ENCODE measurements around the gene PHF12.

The PHF12 gene

GRCh38 chr17:28956112-28956511, 4.8 kb upstream of the PHF12 start:
- H3K4me3 ChIP-seq: no peak overlapping the region
- DNase-seq (ENCODE audit: low spot score): no peak
- no peak overlapping the region for H3K27ac ChIP-seq
- TF ChIP-seq, protein P1, sequence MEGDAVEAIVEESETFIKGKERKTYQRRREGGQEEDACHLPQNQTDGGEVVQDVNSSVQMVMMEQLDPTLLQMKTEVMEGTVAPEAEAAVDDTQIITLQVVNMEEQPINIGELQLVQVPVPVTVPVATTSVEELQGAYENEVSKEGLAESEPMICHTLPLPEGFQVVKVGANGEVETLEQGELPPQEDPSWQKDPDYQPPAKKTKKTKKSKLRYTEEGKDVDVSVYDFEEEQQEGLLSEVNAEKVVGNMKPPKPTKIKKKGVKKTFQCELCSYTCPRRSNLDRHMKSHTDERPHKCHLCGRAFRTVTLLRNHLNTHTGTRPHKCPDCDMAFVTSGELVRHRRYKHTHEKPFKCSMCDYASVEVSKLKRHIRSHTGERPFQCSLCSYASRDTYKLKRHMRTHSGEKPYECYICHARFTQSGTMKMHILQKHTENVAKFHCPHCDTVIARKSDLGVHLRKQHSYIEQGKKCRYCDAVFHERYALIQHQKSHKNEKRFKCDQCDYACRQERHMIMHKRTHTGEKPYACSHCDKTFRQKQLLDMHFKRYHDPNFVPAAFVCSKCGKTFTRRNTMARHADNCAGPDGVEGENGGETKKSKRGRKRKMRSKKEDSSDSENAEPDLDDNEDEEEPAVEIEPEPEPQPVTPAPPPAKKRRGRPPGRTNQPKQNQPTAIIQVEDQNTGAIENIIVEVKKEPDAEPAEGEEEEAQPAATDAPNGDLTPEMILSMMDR (IDR thresholded peaks at IDR 0.05): no peak

DNA sequence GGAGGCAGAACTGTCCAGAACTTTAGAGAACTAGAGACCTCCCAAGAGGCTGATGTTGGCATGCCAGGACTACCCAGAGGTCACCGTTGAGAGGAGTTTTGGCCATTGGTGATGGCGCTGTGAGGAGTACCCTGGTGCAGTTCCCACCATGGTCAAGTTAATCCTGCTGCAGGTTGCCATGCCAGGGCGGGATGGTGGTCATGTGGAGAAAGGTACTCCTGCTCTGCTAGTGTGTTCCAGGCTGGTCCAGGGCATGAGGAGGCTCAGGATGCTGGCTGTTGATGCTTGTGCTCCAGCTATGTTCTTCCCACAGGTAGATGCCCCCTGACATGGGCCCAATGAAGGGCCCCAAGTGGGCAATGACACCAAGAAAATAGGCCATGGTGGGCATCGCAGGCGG, 4.1 kb upstream of the PHF12 start:
- TF ChIP-seq, protein P1 (IDR thresholded peaks at IDR 0.05): no peak
- H3K4me3 ChIP-seq: no peak overlapping the region
- no peak for DNase-seq (ENCODE audit: low spot score)
- H3K27ac ChIP-seq: no peak overlapping the region

- no peak for DNase-seq (ENCODE audit: low spot score)
- TF ChIP-seq, protein P1 (IDR thresholded peaks at IDR 0.05): no peak
- H3K4me3 ChIP-seq: no peak overlapping the region
- no peak overlapping the region for H3K27ac ChIP-seq
Observed at GRCh38 chr17:28954886-28955285, 3.6 kb upstream of the PHF12 start.

DNA sequence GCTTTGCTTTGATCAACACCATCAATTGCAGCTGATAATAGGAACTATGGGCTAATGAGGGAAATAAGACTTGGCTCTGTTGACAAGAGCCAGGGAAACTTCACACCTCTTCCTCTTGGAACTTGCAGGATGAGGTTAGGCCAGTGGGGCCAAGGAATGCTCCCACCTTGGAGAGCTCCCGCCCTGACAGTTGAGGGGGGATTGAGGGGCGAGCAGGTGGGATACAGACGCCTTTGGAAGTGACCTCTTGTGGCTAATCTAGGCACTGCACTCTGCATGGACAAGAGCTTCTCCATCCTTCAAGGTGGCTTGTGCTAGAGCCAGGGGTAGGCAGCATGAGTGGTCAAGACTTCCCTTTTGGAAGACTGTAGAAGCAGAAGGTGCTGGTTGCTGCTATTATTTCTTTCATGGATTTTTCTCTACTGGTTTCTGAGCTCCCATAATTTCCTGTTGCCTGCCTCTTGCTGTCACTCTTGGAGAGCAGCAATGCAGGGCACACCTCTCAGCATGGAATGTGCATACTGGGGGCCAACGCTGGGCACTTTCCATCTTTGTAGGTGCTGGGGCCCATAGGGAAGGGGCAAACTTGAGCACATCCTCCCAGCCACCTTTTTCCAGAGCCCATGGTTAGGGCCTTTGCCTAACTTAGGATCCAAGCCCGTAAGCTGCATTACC, 2.3 kb upstream of the PHF12 start:
- no peak overlapping the region for H3K4me3 ChIP-seq
- no peak for DNase-seq (ENCODE audit: low spot score)
- no peak overlapping the region for H3K27ac ChIP-seq
- TF ChIP-seq, protein P1 (IDR thresholded peaks at IDR 0.05): peak; percentile 46

GRCh38 chr17:28951991-28952975, 965 bp upstream of the PHF12 start:
- peak; percentile 99 for DNase-seq (ENCODE audit: low spot score)
- peak overlapping the region; percentile 98 to 99 for H3K27ac ChIP-seq
- TF ChIP-seq, protein P1 (IDR thresholded peaks at IDR 0.05): no peak
- peak overlapping the region; percentile 75 for H3K4me3 ChIP-seq

DNA sequence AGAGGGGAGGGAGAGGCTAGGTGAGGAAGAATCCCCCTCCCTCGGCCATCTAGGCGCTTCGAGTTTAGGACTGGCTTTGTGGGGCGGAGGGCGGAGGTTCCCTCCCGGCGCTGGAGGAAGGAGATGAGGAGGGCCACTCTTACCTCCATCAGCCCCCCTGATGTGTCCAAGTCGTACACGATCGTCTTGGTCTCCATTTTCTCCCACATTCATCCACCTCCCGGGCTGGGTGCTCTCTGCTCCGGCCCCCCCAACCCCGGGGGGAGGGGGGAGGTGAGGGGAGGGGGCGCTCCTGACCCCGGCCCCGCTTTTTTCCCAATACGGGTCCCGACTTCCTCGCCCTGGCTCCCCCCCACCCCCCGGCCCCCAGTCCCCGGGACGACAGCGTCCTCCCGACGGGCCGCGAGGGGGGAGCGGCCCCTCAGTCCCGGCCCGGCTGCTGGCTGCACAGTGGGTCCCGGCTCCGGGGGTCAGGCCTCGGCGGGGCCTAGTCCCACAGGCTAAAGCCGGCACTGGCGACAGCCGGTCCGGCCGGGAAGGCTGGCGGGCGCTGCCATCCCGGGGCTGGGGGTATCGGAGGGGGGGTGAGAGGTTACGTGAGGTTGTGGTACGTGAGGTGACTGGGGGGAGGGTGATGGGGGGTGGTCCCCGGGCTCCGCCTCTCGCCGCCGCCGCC, 428 bp downstream of the PHF12 start:
- TF ChIP-seq, protein P1 (IDR thresholded peaks at IDR 0.05): no peak
- Histone ChIP-seq H3K27ac (peak overlapping the region; percentile 93 to 94), H3K4me3 (peak overlapping the region; percentile 85)
- DNase-seq (ENCODE audit: low spot score): no peak

Data from coronary artery (tissue), 2 donors.